GM20431 (cell line): ENCODE results near the gene TLL2.

Experiments used
- in situ Hi-C: fragments of 300-500 bp; cut with MseI, MboI; formaldehyde crosslinking; loops from one replicate; pipeline ENCODE4 v1.15.0; 2020; ENCODE audit warnings: low sequenced_read_pairs; ENCODE audit not compliant: unreplicated experiment

TLL2 gene

DNA sequence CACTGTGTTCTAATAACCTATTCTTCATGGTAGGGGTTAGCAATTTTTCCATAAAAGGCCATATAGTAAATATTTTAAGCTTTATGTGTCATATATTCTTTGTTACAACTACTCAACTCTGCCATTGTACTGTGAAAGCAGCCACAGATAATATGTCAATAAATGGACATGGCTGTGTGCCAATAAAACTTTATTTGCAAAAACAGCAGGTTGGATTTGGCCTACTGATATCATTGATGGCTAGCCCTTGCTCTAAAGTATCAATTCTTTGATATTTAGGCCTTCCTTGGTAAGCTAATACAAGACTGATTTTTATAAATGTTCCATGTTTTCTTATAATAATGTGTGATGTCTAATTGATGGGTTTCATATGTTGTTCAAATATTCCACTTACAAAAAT is 77.7 kb downstream of the TLL2 start:
- in situ Hi-C loops: no loop called here

DNA sequence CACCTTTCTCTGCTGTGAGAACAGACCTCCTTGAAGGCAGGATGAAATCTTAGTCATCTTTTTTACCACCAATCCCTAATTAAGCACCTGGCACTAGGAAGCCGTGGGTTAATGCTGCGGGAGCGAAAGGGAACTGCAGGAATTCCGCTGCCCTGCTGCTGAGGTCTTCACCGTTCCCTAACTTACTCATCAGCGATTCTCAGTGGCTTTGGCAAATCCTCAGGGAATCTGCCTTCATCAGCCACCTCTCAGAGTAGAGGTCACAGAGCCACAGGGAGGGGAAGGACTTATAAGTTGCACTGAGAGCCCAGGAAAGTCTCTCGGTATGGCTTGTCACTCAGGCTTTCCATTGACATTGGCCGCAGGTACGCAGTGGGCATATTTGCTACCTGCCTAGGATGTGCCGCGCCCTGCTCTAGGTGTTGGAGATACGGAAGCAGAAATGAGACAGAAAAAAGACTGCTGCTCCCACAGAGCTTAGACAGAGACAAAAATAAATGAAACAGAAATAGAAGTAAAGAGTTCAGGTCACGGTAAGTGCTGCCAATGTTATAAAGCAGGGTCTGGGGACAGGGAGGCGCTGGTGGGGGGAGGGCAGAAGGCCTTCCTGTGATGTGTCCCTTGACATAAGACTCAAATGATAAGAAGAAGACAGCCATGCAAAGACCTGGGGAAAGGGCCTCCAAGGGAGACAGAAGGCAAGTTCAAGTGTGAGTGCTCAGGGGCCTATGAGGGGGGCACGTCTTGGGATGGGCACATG is 82.3 kb downstream of the TLL2 start:
- in situ Hi-C loops: no loop called here

- in situ Hi-C loops: no loop called here
These were observed 86.4 kb downstream of the TLL2 start for GRCh38 chr10:96427291-96427690.

- in situ Hi-C loops: no loop called here
These were observed 91.2 kb downstream of the TLL2 start for GRCh38 chr10:96422525-96422924.

- in situ Hi-C loops: no loop called here
These were observed 91.7 kb downstream of the TLL2 start for GRCh38 chr10:96421995-96422394.

GRCh38 chr10:96420228-96421009 is 93.3 kb downstream of the TLL2 start:
- in situ Hi-C loops: no loop called here

DNA sequence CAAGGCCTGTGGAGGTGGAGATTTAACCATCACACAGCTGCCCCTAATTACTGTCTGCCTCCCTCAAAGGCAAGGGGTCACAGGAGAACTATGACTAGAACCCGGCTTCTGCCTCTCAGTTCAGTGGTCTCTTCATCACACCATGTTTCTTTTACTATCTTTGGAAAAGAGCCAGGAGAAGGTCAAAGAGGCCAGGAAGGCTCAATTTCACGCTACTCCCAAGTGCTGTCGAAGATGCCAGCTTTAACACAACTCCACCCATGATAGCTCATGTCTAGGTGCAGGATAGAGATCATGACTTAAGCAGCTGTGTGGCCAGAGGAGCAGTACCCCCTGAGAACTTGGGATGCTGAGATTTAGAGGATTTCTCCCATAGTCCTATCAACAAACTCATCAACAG is 94.4 kb downstream of the TLL2 start:
- in situ Hi-C loops: no loop called here

GRCh38 chr10:96418582-96418981 is 95.1 kb downstream of the TLL2 start:
- in situ Hi-C loops: no loop called here

GRCh38 chr10:96417441-96417840 is 96.3 kb downstream of the TLL2 start:
- in situ Hi-C loops: no loop called here

DNA sequence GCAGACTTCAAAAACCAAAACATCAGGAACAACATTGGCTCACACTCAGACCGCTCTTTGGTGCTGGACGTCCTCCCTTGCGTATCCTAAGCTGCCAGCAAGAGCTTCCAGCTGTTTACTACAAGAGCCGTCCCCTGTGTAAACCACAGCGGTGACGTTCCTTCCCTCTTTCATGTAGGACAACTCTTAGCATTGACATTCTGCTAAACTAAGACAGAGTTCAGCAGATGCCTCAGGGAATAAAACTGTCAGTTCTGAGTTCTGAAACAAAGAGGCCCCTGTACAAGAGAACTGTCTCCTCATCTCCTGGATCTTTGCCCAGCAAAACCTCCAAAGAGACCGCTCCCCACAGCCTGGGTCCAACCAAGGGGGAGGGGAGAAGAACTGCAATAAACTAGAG is 97.1 kb downstream of the TLL2 start:
- in situ Hi-C loops: no loop called here

DNA sequence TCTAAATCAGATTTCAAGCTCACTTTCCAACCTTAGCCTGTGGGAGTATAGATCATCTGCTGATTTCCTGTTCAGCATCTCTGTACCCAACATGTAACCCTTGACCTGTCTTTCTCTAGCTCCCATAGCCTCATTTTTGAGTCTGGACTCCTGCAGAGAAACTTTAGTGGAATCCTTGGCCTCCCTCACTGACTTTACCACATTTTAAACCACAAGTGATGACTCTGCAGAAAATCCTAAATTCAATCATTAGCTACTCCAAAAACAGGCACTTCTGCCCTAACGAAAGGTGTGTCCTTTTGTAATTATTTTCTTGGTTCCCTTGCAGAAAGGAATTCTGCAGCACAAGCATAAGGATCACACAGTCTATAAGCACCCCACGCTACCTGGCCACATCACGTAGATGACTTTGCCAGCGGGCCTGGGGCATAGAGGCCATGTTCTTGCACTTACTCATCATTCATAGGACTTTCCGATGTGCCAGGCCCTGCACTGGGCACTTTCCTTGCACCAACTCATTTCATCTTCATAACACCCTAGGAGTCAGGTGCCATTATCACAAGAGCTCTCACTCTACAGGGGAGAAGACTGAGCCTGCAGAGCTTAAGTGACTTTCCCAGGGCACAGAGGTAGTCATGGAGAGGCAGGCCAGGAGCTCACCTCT is 97.7 kb downstream of the TLL2 start:
- in situ Hi-C loops: no loop called here

DNA sequence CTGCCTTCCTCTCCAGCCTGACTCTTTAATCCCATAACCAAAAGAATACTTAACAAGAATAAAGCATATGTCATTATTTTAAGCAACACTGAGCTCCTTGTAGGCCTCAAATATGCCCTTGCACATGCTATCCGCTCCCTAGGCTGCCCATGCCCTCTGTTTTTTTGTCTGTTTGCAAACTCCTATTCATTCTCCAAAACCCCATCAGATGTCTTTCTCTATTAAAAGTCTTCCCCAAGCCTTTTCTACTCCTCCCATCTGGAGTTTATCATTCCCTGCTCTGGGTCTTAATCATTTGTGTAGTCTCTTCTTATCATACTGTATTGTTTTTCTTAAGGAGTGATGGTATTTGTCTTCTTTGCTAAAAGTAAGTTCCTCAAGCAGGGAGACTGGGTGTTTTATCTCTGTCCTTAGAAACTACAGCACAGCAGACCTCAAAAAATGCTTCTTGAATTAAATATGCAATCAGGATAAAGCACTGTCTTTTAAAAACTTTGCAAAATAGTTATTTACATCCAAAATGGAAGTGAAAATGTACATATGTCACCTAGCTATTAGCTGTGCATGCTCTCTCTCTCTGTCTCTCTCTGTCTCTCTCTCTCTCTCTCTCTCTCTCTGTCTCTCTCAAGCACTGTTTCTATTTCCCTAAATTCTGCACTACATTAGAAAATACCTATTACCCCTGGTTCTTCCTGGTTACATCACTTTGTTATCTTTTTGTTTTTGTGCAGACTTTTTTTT is 98.4 kb downstream of the TLL2 start:
- in situ Hi-C loops: no loop called here

DNA sequence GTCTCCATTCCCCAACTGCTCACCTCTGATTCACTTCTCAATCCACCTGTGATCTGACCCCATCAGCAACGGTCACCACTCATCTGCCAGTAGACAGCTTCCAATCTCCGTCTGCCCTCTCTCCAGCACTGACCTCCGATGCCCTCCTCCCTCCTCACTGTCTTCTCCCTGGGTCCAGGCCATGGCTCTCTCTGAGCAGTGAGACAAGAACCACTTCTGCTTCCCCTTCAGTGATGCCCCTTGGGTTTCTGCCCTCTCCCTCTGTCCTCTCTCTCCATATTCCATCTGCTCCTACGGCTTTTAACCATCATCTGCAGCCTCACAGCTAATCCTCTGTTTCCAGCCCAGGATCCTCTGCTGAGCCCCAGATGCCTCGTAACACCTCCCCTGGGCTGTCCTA is 99.4 kb downstream of the TLL2 start:
- in situ Hi-C loops: no loop called here

GRCh38 chr10:96413151-96413787 is 100.5 kb downstream of the TLL2 start:
- in situ Hi-C loops: no loop called here

DNA sequence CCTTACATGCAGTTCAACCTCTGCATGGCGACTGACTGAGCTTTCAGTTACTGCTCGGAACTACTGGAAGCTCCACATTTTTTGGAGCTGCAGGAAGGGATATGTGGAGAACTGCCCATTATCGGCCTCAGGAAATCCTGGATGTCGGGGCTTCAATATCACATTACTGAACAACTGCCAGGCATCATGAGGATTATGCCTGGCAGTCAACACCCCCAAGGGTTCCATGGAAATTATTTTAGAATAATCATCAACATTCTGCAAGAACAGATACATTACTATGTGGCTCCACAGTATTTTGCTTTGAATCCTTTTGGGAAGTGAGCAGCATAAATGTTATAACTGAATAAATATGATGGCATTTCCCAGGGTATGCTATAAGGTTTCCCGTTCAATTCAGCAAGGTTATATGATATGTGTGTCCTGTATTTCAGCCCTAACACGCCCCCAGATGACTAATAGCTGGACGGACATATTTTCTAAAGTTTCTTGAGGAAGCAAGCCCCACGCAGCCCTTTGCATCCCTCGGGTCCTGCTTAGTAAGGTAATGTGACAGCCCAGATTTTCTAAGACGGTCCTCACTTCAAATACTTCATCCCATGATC is 101.9 kb downstream of the TLL2 start:
- in situ Hi-C loops: no loop called here

DNA sequence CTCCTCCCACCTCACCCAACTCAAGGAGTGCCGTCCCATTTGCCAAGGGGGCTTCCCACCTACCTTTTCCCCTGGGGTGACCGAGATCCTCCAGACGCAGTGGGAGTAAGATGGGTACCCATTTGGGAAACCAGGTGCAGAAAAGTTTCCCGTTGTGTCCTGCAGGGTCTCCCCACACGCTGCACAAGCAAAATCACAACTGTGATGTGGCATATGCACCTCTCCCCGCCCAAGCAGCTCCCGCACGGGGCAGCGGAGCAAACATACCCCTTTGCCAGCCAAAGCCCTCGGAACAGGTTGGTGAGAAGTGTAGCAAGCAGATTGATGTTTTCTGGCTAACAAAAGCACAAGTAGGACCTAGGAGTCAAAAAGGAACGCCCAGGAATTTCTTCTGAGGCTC is 103.4 kb downstream of the TLL2 start:
- in situ Hi-C loops: no loop called here

- in situ Hi-C loops: no loop called here
These were observed 105.5 kb downstream of the TLL2 start for GRCh38 chr10:96408201-96408600.

DNA sequence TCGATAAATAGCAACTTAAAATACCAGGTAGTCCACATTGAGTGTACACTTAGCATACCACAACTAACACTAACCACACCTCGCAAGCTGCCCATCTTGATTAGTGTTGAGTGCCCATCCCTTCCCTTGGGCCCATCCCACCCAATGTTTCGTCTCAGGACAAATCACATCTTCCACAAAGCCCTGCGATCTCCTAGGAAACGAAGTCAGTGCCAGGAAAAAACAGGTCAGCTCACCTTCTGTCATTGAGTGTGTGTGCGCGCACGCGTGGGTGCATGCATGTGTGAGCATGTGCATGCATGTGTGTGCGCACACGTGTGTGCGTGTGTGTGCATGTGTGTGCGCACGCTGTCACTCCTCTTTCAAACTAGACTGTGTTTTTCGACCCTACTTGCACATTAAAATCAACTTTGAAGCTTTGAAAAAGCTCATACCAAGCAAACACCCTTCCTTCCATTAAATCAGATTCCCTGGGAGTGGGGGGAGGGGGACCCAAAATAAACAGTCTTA is 106.1 kb downstream of the TLL2 start:
- in situ Hi-C loops: no loop called here

- in situ Hi-C loops: no loop called here
These were observed 107.6 kb downstream of the TLL2 start for GRCh38 chr10:96406091-96406490.
